Endometrial microvascular endothelial cells (primary cell): ENCODE results near the gene KIAA0586. TPM values are rescaled to one million over a fixed set of nuclear protein-coding genes. Genes with fewer than 3 reads are reported as not detected.
"Not testable (repeated sequence)": the region's sequence is repeated elsewhere in the genome, so short reads cannot be mapped to it uniquely, and the experiment has no call there.

Experiments
- in situ Hi-C: cut with HindIII; loops from 2 replicates; pipeline ENCODE4 v1.10.0; 2017; ENCODE audit warnings: low sequenced_read_pairs, low pct_unique_long_range_greater_than_20kb; ENCODE audit errors: inconsistent ontology term
- total RNA-seq: library from RNA; depleted of rRNA; stranded (reverse); fragments of >200 nt; gene quantifications from one replicate; pipeline ENCODE4 v1.2.3, GENCODE V29; 2015; ENCODE audit errors: inconsistent ontology term

The KIAA0586 gene
- total RNA-seq, 1 donor from 2014 or later = 29.1 TPM

GRCh38 chr14:58455593-58456265, 28.2 kb downstream of the KIAA0586 start:
- in situ Hi-C loops = no loop called here

- in situ Hi-C loops = no loop called here
Observed at GRCh38 chr14:58460772-58461171, 33.3 kb downstream of the KIAA0586 start.

DNA sequence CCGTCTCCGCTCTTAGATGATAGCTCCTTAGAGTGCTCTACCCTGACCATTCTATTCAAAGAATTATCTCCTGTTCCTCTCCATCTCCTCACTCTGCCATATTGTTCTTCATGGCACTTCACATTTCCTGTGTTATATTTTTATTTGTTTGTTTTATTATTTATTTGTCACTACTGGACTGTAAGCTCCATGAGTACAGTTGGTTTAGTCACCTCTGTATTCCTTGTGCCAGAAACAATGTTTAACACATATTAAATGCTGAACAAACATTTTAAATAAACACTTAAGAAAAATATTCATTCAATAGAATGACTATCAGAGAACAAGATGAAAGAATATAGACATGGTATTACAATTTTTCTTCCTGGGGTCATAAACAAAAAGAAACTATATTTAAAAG, 35.6 kb downstream of the KIAA0586 start:
- in situ Hi-C loops = no loop called here

GRCh38 chr14:58464652-58465051, 37.1 kb downstream of the KIAA0586 start:
- in situ Hi-C loops = no loop called here

GRCh38 chr14:58465421-58465820, 37.9 kb downstream of the KIAA0586 start:
- in situ Hi-C loops = no loop called here

- in situ Hi-C loops = no loop called here
Observed at GRCh38 chr14:58466459-58466858, 38.9 kb downstream of the KIAA0586 start.

DNA sequence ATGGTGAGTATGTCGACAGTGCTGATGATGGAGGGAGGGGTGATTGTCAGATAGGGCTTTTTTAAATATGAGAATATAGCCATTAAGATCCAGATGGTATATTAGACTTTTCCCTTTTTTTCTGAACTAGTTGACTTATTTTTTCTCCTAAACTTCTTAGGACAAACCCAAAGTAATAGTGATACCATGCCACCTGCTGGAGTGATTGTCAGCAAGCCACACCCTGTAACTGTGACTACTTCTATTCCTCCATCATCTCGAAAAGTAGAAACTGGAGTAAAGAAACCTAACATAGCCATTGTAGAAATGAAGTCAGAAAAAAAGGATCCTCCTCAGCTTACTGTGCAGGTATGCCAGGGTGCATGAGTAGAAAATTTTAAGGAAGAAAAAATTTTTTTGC, 40.1 kb downstream of the KIAA0586 start:
- in situ Hi-C loops = no loop called here

DNA sequence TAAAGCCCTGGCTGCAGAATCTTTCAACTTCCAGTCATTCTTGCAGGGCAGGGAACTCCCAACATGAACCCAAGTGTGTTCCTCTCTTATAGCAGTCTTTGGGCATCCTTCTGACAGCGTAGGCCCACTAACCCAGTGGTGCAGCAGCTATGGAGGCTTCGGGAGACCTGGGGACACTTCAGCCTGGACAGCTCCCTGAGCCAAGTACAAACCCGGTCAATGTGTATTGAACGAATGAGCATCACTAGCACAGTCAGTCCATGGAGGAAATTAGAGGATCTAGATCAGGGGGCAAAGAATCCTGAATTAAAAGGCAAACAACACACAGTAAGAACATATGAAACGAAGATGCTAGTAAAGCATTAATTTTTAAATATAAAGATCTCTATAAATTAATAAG, 41.8 kb downstream of the KIAA0586 start:
- in situ Hi-C loops = no loop called here

- in situ Hi-C loops = no loop called here
Observed at GRCh38 chr14:58476320-58476719, 48.8 kb downstream of the KIAA0586 start.

GRCh38 chr14:58477653-58478052, 50.1 kb downstream of the KIAA0586 start:
- in situ Hi-C loops = no loop called here

- in situ Hi-C loops = not testable (repeated sequence)
Observed at GRCh38 chr14:58478329-58478728, 50.8 kb downstream of the KIAA0586 start.

DNA sequence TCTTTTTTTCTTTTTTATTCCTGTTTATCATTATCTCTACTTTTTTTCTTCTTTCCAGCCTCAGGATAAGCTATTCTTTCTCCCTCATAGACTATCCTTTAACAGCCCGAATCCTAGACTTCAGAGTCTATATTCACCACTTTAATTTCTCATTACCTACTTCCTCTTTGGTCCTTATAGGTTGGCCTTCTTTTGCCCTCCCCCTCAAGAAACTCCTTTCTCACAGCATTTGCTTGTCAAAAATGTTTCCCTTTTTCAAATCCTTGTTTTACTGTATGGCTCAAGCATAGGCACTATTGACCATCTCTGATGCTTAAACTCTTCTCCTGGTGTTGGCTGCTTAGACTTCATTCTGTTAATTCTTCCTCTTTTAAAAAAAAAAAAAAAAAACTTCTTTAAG, 52.5 kb downstream of the KIAA0586 start:
- in situ Hi-C loops = no loop called here

DNA sequence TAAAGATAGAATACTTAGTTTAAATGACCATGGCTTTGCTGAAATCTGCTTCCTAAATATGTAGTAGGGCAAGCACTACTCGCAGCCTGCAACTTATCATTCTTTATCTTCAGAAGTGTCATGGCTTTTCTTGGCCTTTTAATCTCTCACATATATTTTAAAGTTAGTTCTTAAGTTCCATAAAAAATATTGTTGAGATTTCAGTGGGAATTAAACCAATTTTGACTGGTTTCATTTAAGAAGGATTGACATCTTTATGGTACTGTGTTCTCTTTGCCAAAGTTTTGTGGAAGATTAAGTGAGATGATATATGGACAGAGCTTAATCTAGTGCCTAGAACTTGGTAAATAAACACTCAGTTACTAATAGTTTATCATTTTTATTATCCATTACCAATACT, 56.7 kb downstream of the KIAA0586 start:
- in situ Hi-C loops = no loop called here

- in situ Hi-C loops = no loop called here
Observed at GRCh38 chr14:58488550-58488949, 61.0 kb downstream of the KIAA0586 start.

GRCh38 chr14:58491593-58491992, 64.1 kb downstream of the KIAA0586 start:
- in situ Hi-C loops = no loop called here

- in situ Hi-C loops = no loop called here
Observed at GRCh38 chr14:58492044-58492443, 64.5 kb downstream of the KIAA0586 start.

GRCh38 chr14:58501214-58501816, 73.8 kb downstream of the KIAA0586 start:
- in situ Hi-C loops = no loop called here

DNA sequence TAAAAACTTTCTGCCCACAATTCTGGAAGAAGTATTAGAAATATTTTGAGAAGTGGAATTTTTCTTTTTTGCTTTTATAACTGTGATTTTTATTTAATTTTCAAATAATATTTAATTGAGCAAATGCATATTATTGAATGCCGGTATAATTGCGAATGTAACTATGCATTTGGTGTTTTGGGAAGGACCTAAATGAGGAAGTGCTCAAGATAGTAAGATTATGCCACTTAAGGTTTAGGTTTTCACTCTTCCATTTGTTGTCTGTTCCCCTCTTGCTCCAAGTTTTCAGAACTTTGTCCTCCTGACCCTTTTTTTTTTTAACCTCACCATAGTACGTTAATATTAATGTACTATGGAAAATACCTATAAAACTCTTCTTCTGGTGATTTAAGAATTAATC, 85.8 kb downstream of the KIAA0586 start:
- in situ Hi-C loops = no loop called here

DNA sequence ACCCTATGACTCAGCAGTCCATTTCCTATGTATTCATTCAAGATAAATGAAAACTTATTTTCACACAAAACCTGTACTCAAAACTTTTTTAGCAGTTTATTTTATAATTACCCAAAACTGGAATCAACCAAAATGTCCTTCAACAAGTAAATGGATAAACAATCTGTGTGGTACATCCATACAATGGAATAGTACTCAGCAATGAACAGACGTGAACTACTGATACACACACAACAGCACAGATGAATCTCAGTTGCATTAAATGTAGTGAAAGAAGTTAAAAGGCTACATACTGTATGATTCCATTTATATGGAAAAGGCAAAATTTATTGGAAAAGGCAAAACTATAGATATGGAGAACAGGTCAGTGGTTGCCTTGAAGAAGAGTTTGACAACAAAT, 90.1 kb downstream of the KIAA0586 start:
- in situ Hi-C loops = no loop called here

DNA sequence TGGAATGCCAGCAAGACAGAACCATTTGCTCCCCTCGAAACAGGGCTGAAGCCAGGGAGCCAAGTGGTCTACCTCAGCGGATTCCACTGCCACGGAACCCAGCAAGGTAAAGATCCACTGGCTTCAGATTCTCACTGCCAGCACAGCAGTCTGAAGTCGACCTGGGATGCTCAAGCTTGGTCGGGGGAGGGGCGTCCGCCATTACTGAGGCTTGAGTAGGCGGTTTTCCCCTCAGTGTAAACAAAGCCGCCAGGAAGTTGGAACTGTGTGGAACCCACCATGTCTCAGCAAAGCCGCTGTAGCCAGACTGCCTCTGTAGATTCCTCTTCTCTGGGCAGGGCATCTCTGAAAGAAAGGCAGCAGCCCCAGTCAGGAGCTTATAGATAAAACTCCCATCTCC, 98.2 kb downstream of the KIAA0586 start:
- in situ Hi-C loops = not testable (repeated sequence)

DNA sequence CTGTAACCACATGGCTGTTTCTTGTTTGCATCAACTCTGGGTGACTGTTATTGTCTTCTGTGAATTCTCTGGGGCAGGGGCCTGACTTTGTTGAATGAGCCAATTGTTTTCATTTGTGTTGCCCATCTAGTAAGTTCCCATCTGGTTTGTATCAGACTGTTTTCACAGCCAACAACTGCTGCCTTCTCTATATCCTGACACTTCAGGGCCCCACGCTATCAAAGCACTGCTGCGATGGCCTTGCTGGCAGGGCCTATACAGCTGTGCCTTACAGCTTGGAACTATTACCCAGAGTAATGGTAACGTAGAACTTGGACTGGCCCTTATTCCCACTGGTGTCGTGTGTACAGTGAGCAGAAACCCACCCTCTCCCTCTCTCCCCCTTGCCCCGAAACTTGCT, 105.9 kb downstream of the KIAA0586 start:
- in situ Hi-C loops = no loop called here
